LHCN-M2 (cell line): ENCODE measurements around the gene GUCY2F. TPM values are rescaled to one million over a fixed set of nuclear protein-coding genes. Genes with fewer than 3 reads are reported as not detected.

Experiments
- DNase-seq: peaks from one replicate; pipeline ENCODE4 v3.0.0-alpha.2; 2012; ENCODE audit warnings: low read depth
- polyA plus RNA-seq: library from polyadenylated mRNA; unstranded; fragments of >200 nt; gene quantifications from one replicate; pipeline ENCODE4 v1.2.1, GENCODE V29; 2012; ENCODE audit warnings: missing spikeins
- total RNA-seq: library from RNA; depleted of rRNA; stranded (reverse); fragments of >200 nt; gene quantifications from 2 replicates; pipeline ENCODE4 v1.2.3, GENCODE V29; 2014; rRNA removed

The GUCY2F gene
- 0.06 TPM in 2 replicates for total RNA-seq
- polyA plus RNA-seq, result 0.01 TPM

DNA sequence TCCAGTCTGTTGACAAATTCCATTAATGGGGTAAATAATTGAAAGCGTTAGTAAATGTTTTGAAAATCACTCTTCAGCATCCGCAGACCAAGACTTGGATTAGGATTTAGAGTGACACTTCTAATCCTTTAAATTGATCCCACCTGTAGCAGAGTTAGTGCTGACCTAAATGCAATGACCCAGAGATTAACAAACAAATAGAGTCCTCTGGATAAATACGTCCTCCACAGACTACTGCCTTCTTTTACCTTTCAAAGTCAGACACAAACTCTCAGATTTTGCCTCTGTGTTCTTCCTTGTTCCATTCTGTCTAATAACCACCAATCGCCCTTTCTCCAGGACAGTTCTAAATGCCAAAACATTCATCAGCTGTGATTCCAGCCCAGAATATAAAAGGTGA is at the start of gene GUCY2F:
GUCY2F (minus strand) TSS at position 101 of the 400 bp plus-strand sequence. CDS start 6,150 bp downstream, outside the sequence.
- DNase-seq, result no peak

DNA sequence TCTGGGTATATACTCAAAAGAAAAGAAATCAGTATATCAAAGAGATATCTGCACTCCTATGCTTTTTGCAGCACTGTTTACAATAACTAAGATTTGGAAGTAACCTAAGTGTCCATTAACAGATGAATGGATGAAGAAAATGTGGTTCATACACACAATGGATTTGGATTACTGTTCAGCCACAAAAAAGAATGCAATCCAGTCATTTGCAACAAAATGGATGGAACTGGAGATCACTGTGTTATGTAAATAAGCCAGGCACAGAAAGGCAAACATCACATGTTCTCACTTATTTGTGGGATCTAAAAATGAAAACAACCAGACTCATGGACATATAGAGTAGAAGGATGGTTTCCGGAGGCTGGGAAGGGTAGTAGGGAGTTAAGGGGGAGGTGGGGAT is 37.1 kb upstream of the GUCY2F start:
- DNase-seq, result no peak

DNA sequence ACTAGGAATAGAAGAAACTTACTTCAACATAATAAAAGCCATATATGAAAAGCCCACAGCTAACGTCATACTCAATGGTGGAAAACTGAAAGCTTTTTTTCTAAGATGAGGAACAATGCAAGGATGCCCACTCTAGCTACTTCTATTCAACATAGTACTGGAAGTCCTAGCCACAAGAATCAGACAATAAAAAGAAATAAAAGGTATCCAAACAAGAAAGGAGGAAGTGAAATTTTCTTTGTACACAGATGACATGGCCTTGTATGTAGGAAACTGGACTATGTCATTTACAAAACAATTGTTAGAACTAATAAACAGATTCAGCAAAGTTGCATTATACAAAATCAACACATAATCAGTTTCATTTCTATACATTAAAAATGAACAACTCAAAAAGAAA is 29.2 kb upstream of the GUCY2F start:
- DNase-seq, result no peak

DNA sequence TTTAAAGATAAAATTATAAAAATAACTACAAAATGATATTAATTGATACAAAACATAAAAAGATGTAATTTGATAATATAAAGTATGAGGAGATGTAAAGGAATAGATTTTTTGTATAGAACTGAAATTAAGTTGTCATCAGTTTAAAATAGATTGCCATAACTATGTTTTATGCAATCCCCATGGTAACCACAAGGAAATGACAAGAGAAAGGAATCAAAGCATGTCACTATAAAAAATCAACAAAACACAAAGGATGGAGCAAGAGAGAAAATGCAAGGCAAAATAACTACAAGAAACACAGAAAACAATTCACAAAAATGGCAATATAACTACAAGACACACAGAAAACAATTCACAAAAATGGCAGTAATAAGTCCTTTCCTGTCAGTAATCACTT is 27.0 kb upstream of the GUCY2F start:
- no peak for DNase-seq

DNA sequence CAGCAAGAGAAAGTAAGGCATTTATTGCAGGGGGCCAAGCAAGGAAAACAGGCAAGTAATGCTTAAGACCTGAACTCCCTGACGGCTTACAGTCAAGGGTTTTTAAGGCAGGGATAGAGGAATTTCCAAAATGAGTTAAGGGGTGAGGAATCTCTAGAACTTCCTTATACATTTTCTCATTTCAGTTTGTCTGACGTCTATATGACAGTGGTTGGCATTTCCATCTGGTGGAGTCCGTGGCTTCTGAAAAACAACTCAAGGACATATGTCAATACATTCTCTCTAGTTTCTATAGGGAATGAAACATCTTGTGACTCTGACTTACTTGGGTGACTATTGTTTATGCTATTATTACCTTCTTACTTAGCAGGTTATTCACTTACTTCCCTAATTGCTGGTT is 19.3 kb upstream of the GUCY2F start:
- DNase-seq, result no peak

DNA sequence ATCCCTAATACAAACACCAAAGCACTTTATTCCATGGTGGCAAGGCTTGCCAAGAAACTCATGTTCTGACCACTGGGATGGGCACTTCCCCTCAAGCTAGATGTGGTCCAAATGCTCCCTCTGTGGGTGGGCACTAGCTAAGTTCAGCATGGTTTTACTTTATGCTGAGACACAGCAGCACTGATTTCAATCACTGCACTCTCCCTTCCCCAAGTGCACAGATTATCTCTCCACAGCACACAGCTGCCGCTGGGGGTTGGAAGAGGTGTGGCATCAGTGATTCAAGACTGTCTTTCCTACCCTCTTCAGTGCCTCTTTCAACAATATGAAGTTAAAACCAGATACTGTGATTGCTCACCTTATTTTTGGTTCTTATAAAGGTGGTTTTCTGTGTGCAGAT is 16.5 kb upstream of the GUCY2F start:
- no peak for DNase-seq

DNA sequence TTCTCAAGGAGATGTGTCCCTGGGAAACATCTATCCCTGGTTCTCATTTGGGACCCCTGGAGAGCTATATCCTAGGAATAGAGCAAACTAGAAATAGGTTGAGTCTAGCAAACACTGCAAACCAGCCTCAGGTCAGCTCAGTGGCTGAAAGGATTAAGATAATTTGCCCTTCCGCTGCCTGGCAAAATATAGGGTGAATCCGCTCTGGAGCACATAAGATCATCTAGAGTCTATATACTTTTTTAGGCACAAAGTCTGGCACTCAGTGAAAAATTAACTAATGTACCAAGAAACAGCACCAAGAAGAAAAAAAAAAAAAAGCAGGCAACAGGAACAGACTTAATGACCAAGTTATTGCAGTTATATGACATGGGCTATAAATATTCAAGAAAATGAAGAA is 7.3 kb upstream of the GUCY2F start:
- no peak for DNase-seq

DNA sequence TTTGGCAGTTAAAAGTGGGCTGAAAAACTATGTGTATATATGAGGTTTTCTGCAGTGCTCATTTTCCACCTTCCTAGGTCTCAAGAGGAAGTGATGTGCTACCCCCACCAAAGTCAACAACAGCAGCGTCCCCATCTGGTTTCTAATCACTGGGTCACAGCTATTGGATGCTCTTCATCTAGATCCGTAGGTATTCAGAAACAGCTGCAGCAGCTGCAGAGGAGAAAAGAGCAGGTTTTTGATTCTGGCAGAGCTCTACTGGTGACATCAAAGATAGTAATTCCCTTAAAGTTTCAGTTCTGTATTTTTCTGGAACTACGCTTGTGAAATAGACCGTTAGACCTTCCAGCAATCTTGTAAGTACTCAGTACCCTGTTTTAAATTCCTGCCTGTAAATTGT is 5.8 kb upstream of the GUCY2F start:
- DNase-seq, result peak; percentile 4

DNA sequence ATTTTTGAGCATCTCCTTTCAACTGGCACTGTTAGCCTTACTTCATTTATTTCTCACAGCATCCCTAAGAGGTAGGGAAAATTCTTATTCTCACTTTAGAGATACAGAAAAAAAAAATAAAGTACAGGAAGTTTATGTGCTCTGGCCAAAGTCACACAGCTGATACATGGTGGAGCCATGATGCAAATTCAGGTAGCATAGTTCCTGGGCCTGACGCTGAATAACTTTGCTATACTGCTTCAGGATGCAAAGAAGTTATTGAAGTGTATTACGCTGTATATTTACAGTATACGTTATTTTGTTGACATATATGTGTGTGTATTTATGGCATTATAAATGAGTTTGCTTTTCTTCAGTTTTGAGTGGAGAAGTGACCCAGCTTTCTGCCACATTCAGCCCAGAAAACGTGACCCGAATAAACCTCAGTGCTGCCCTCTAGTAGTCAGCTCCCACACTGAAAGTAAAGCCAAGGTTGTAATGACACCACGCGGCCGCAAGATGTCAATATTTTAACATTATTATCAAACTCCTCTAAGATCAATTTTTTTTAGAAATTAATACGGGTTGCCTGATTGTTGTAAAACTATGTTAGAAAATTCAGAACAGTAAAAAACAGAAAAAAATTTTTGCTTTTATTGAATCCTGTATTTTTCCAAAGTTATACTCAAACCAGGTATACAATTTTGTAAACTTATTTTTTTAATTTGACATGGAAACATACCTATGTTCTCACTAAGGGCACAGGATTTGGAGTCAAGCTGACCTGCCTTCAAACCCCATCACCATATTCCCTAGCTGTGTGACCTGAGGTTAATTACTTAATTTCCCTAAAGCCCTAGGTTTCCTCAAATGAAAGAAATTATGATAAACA is 3.8 kb upstream of the GUCY2F start:
- DNase-seq, result peak; percentile 49

DNA sequence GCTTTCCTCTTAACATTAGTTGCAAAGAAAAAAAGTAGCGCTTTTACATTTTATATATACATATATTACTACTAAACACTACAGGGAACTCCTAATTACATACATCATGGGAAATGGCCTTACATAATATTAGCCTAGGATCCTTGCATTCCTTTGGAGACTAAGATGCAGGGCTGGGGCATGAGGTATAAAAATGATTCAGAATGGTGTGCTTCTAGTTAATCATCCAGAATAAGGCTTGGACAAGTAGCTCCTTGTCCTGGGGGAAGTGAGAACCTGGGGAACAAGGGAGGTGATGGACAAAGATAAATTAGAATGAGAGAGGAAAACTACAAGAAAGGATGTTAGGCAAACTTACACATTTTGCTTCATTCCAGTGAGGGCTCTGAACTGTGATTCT is 3.0 kb upstream of the GUCY2F start:
- no peak for DNase-seq

DNA sequence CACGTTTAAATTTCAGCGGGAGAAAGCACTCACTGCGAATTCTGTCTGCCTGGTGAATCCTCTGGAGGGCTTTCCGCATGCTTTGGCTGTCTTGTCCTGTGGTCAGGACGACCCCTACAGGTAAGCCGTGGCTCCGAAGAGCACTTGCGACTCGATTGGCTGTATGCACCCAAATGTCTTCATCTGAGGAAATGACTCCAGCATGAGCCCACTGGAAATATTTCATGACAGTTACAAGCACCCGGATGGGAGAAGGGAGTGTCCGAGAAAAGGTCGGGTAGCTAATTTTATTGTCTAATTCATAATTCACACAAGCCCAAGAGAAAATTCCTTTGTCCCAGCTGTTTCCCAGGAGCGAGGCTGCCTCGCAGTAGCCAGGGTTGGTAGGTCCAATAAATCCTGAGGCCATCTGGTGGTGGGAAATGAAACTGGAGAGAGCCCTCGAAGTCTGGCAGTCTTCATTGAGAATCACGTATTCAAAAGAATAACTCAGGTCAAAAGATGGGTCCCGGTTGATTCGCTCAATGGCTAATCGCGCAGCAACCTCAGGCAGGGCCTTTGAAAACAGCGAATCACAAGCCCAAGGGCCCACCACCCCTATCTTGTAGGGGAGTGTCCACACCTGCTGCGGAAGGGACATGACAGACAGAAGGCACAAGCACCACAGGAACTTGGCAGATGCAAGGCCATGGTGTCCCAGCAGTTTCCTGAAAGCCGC is 6.6 kb downstream of the GUCY2F start:
- DNase-seq, result peak; percentile 56

DNA sequence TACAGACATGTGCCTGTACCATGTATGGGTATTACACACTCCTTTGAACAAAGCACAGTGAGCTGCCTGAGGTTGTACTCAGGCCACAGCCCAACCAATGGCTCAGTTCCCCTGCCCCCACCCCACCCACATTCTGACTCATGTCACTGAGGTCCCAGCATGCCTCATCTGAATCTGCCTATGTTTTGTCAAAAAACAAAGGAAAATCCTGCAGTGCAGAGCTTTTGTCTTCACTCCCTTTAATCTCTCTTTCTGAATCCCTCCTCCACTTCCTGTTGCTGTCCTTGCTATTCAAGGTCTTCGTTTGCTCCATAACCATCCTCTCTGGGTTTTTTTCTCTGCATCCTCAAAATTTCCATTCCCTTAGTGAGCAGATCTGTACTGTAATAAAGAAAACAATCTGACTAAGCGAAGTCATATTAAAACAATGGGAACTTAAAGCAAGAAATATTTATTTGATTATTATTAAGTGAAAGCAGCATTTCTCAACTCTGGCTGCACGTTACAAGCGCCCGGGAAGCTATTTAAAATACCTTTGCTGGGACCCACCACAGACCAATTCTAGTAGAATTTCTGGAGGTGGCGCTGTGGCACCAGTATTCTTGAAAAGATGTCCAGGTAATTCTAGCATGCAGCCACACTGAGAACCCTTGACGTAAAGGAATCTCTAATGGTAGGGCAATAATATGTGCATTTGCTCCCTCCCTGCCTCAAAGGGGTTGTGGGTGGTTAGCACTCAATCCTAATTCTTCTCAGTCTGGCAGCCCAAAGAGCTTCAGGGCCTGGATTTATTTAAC is 8.7 kb downstream of the GUCY2F start:
- peak; percentile 59 for DNase-seq

DNA sequence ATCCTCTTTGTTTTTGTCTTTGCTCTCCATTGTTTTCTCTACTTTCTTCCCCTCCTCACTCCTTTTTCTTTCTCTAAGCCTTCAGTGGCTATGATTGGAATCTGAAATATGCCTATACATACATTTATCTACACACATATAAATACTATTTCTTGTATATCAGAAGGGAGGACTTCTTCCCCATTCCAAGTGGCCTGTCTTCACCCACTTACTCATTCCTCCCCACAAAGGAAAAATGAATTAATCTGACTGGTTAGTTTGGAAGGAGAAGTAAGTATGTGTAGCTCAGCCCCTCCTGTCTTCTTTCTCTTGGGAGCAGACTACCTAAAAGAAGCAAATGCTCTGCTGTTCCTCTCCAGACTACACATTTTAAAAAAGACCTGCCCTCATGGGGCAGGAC is 17.7 kb downstream of the GUCY2F start:
- no peak for DNase-seq

DNA sequence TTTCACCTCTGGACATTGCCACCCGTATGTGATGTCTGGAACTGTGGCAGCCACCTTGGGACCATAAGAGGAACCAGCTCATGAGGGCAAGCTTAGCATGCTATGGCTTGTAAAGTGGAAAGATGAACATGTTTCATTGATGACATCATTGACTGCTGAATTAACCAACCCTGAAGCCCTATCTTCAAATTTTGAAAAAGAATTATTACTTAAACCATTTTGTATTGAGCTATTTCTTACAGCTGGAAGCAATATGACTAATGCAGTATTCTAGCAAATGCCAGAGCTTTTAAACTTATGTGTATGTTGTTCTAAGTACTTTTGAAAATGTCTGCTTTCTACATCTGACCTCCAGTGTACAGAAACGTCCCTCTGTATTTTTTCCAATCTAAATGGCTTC is 18.1 kb downstream of the GUCY2F start:
- DNase-seq, result no peak

DNA sequence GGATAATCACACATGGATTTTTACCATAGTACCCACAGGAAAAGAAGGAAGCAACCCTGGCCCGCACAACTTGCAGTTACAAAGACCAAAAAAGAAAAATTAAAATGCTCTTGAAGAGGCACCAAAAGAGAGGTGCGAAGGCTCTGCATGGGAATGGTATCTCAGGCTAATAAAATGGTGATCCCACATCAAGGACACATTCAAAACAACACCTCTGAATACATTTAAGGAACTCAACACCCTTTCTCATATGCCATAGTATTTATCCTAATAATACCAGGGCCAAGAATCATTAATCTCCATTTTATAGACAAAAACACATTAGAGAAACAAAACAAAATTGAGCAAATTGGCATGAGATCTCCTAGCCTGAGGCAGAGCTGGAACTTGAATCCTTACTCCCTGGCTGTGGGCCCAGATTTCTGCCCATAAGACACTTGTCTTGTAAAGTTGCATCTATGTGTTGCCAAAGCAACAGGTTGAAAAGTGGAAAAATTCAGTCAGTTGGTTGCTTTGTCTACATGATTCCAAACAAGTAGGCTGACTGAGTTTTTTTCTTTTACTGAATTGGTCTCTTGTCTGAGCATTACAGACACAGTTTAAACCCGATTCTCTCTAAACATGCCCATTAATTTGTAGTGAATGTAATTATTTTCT is 33.5 kb downstream of the GUCY2F start:
- DNase-seq, result no peak

DNA sequence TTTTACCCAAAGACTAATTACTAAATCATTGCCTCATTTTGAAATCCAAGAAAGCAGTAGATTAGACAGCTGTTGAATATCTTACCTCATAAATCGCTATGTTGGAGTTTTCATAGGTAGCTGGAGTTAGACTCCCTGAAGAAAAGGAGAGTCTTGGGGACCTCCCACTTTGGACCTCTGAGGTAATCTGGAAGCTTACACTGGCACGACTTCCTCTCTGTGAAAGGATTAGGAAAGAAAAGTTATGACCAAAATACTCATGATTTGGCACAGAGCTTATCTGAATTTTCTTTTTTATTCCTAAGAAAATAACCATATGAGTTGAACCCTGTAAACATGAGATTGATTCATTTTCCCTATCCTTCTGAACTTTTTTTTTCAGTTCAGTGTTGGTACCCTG is 40.6 kb downstream of the GUCY2F start:
- DNase-seq, result no peak

DNA sequence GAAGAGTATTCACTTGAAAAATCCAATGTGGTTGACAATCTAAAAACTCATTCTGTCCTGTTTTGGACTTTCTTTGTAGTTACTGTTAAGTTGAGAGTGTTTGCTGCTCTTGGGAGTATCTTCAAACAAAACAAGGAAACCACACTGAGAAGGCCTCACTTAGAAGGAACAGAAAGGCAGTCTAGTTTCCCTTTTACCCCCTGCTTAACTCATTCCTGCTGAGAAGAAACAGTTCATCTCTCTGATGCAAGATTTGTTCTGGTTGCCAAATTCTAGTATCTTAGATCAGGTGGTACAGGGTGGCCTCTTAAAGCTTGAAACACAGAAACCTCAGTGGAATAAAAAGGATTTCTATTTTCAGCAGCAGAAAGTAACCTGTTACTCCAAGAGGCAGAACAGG is 41.4 kb downstream of the GUCY2F start:
- DNase-seq, result no peak

DNA sequence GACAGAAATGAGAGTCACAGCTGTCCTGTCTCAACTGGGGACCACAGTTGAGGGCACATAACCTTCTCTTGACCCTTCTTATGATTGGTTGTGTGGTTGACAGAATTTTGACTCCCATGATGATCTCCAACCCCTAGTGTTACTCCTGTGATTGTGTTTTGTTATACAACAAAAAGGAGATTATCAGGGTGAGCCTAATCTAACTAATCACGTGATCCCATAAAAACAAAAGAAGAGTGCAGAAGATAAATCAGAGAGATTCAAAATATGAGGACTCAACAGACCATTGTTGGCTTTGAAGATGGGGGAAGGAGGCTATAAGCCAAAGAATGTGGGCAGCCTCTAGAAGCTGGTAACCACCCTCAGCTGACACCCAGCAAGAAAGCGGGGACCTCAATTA is 72.7 kb downstream of the GUCY2F start:
- DNase-seq, result no peak

DNA sequence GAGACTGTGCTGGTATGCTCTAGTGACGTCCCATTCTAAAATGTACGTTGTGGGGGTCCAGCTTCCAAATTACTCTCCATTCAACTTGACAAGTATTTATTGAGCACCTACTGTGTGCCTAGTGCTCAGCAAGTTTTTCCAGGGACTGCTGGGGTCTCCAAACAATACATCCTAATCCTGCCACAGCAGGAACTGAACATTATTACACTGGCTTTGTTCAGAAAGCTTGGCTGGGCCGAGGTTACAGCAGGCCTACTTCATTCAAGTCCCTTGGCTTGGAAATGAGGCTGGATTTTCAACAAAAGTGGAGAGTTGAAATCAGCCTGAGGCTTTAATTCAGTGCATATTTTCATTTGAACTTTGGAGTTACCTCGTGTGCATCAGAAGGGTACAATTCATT is 78.0 kb downstream of the GUCY2F start:
- no peak for DNase-seq

DNA sequence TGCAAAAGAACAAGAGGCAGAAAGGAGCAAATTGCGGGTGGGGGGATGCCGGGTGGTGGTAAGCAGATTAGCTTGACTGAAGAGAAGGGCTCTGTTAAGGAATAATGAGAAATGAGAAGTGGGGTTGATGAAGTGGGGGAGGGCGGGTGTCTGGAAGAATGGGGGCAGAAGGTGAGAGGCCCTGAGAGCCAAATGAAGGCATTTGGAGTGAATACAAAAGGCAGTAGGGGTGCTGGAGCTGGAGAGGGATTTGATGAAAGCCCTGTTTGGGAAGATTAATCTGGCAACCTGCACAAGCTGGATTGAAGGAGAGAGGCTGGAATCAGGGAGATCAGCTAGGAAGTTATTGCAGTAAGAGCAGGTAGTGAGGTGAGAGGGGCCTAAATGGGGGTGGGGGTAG is 82.1 kb downstream of the GUCY2F start:
- DNase-seq, result no peak

DNA sequence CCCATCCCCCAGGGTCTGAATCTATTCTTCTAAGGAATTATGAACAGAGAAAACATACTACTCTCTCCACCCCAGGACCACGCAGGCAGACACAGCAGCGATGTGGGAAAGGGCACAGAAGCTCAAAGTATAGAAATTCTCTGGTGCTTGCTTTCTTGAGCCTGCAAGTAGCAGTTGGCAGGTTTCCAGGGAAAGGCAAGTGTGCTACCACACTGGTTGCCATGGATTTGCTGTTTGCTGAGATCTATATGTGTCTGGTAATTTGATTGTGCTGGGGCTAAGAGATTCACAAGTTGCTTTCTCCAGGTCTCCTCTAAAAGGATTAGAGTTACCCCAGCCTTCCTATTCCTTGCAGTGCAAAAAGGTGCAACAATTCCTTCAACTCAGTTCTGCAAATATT is 83.1 kb downstream of the GUCY2F start:
- no peak for DNase-seq

DNA sequence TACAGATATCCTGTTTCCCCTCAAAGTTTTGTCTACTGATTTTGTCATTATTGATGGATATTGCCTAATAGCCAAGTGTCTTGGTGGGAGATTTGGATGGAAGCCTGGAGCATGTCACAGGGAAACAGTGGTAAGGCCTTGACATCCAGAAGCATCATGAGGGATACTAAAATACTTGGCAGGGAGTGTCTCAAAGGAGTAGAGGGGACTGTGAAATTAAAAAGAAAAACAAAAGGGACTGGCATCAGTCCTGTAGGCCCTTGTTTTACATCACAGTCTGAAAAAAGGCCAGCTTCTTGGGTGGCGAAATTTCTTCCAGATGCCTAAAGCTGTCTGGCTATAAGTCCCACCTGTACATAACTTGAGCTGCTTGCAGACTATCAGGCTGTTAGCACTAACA is 83.8 kb downstream of the GUCY2F start:
- DNase-seq, result no peak
